PFSK-1 (cell line): ENCODE data around the gene SLC18A3.

ENCODE experiments used
- FOXP2 ChIP-seq: optimal IDR thresholded peaks from 2 replicates; pipeline ENCODE3; 2011; ENCODE audit warnings: borderline replicate concordance, control low read depth, inconsistent platforms; ENCODE audit not compliant: insufficient read depth; ENCODE audit errors: extremely low read length, extremely low read depth
- POLR2AphosphoS5 ChIP-seq: IDR thresholded peaks from 2 replicates; pipeline ENCODE4 v1.6.1; 2012; ENCODE audit warnings: low read depth, mild to moderate bottlenecking, control low read depth, low read length, moderate library complexity
- SIN3A ChIP-seq: IDR thresholded peaks from 2 replicates; pipeline ENCODE4 v1.6.1; 2012; ENCODE audit warnings: mild to moderate bottlenecking, low read length, moderate library complexity, borderline replicate concordance; ENCODE audit not compliant: insufficient read depth
- TAF1 ChIP-seq: IDR thresholded peaks from 2 replicates; pipeline ENCODE4 v1.6.1; 2012; ENCODE audit warnings: low read length, control low read depth, borderline replicate concordance; ENCODE audit not compliant: insufficient read depth
- TF ChIP-seq, protein P1 (sequence below), 2 experiments: IDR thresholded peaks; 2 replicates each; pipeline versions ENCODE4 v1.6.1 to v1.8.0; 2011 to 2012; ENCODE audit warnings: low read depth in 2 of 2, low read length in 2 of 2, control low read depth in 1 of 2, inconsistent platforms in 1 of 2, mild to moderate bottlenecking in 1 of 2, moderate library complexity in 1 of 2; ENCODE audit not compliant: insufficient read depth in 1 of 2

SLC18A3 gene

DNA sequence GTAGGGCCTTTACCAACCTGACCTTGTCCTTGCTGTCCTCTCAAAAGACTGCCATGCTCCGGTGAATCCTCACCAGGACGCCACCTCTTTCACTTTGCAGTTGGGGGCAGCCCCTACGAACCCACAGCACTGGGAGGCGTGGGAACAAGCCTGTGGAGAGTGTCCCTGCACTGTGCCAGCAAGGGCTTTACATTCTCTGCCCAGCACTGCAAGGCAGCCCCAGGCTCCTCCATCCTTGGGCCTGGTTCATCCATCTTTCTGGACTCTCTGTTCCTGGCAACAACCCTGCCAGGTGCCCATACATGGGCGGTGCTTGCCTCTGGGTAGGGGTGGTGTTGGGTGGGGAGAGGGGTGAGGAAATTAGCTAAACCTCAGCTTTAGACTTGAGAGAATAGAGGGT is 5.1 kb downstream of the SLC18A3 start:
- TF ChIP-seq TAF1 (no peak), POLR2AphosphoS5 (no peak), FOXP2 (no peak), SIN3A (no peak)
- TF ChIP-seq, protein P1, sequence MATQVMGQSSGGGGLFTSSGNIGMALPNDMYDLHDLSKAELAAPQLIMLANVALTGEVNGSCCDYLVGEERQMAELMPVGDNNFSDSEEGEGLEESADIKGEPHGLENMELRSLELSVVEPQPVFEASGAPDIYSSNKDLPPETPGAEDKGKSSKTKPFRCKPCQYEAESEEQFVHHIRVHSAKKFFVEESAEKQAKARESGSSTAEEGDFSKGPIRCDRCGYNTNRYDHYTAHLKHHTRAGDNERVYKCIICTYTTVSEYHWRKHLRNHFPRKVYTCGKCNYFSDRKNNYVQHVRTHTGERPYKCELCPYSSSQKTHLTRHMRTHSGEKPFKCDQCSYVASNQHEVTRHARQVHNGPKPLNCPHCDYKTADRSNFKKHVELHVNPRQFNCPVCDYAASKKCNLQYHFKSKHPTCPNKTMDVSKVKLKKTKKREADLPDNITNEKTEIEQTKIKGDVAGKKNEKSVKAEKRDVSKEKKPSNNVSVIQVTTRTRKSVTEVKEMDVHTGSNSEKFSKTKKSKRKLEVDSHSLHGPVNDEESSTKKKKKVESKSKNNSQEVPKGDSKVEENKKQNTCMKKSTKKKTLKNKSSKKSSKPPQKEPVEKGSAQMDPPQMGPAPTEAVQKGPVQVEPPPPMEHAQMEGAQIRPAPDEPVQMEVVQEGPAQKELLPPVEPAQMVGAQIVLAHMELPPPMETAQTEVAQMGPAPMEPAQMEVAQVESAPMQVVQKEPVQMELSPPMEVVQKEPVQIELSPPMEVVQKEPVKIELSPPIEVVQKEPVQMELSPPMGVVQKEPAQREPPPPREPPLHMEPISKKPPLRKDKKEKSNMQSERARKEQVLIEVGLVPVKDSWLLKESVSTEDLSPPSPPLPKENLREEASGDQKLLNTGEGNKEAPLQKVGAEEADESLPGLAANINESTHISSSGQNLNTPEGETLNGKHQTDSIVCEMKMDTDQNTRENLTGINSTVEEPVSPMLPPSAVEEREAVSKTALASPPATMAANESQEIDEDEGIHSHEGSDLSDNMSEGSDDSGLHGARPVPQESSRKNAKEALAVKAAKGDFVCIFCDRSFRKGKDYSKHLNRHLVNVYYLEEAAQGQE (IDR thresholded peaks at IDR 0.05; ENCODE audit: insufficient read depth in 1 of 2, low read depth in 2 of 2, low read length in 2 of 2), result no peak

DNA sequence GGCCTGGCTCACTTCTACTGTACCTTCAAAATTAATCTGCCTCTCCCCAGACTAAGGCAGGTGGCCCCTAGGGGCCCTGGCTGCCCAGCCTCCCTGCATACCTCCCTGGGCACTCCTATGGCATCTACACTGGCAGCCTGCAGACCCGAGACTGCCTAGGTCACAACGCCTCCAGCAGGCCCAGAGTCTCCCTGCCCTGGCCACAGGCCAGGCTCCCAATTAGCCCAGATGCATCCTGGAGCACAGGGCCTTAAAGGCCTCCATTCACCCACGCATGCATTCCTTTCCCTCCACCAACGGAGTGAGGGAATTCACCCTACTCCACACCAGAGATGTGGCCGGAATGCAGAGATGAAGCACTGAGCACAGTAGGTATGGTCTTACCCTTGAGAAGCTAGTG is 5.6 kb downstream of the SLC18A3 start:
- TF ChIP-seq, protein P1 (IDR thresholded peaks at IDR 0.05; ENCODE audit: insufficient read depth in 1 of 2, low read depth in 2 of 2, low read length in 2 of 2), result no peak

DNA sequence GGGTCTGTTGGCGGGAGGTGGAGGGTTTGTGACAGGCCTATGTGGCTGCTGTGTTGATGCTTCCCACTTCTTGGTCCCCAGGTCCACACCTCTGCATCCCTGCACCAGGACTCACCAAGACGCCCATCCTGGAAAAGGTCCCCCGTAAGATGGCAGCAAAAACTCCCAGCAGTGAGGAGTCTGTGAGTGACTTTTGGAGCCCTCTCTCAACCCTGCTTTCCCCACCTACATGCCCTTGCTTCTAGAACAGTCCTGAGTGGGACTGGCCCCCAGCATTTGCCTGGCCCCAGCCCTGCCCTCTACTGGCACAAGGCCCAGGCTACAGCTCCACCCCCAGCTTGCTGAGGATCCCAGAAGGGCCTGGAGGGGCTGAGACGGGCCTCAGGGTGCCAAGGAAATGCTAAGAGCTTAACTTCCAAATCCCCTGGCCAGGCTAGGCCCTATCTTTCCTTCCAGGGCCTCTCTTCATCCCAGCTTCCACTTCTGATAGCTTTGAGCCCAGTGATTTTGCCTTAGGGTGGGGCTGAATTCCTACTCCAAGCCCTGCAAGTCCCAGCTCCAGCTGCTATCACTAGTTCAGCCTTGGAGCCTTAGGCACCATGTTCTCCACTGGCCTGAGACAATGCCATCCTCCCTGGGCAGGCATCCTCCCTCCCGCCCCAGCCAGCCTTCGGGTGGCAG is 6.5 kb downstream of the SLC18A3 start:
- no peak for TF ChIP-seq SIN3A
- TF ChIP-seq FOXP2, result no peak
- TF ChIP-seq, protein P1 (IDR thresholded peaks at IDR 0.05; ENCODE audit: insufficient read depth in 1 of 2, low read depth in 2 of 2, low read length in 2 of 2), result no peak
- TF ChIP-seq POLR2AphosphoS5, result no peak
- no peak for TF ChIP-seq TAF1

DNA sequence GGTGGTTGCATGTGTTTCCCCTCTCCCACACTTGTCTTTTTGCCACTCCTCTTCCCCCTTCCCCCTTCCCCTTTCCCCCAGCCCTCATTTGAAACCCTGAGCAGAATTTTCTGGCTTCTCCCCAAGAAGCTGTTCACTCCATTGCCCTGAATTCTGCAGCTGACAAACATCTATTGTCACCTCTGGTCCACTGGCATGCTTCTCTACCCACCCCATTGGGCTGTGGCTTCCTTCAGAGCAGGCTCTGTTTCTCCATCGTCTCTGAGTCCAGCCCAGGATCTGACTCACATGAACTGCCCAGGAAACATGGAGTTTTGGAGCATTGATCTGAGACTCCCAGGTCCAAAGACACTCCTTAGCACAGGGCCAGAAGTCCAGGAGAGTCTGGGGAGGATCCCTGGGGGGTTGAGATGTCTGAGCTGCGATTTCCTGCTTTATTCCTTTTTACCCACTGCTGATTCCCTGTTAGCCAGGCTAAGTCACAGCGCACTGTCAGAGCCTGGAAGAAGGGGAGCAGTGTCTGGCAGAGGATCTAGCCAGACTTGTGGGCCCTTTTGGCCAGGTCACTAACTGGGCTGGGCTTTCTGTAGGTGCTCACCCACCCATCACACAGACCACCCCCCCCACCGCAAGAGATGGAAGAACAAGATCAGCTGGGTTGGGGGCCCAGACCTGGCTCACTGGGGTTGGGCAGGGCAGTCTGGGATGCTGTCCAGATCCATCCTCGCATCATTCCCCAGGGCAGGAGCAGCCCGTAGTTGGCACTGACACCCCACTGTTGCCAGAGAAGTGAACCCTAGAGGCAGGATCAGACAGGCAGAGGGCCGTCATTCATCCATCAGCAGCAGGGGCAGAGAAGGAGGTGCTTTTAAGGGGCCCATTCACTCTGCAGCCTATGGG is 7.3 kb downstream of the SLC18A3 start:
- TF ChIP-seq FOXP2, result no peak
- no peak for TF ChIP-seq SIN3A

DNA sequence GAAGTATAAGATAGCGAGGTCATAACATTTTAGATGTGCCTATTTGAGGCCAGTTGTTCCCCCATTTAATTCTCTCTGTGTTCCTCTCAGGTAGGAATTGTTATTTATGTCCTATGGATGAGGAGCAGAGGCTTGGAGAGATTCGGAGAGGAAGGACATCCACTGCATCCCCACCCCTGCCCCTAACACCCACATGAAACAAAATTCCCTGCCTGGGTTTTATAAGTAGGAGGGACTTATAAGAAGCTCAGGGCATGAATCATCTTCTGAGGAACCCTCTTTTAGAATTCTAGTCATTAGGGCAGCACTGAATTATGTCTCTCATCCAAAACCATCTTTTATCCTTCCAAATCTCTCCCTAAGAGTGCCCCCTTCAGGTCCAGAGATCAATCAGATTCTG is 8.7 kb downstream of the SLC18A3 start:
- no peak for TF ChIP-seq TAF1
- no peak for TF ChIP-seq FOXP2
- TF ChIP-seq POLR2AphosphoS5, result no peak
- TF ChIP-seq SIN3A, result no peak
- TF ChIP-seq, protein P1 (IDR thresholded peaks at IDR 0.05; ENCODE audit: insufficient read depth in 1 of 2, low read depth in 2 of 2, low read length in 2 of 2), result no peak
